Calu3 (cell line): ENCODE data around the gene SLC35F2. TPM values are rescaled to one million over a fixed set of nuclear protein-coding genes. Genes with fewer than 3 reads are reported as not detected.
A peak's percentile ranks its signal among the peaks of the same experiment; 100 is the strongest.
"Not testable (repeated sequence)": the region's sequence is repeated elsewhere in the genome, so short reads cannot be mapped to it uniquely, and the experiment has no call there.

ENCODE experiments used
- BruUV-seq: library from RNA; stranded (reverse); fragments of 400-500 nt; replicated peaks from 2 replicates; lab custom pipeline; 2021; lab: Mats Ljungman, UMichigan
- CTCF ChIA-PET: fragments of 300-600 bp; sonication (Branson Sonifier 250); formaldehyde crosslinking; loops from one replicate; lab custom pipeline; 2022; ENCODE audit warnings: antibody characterized with exemption; lab: Charles Lee
- DNase-seq: peaks from one replicate; pipeline ENCODE4 v3.0.0; 2022
- H3K27ac Mint-ChIP-seq: one replicate; pipeline ENCODE4 v1.8.0; 2022; ENCODE audit warnings: mixed read lengths; ENCODE audit not compliant: unreplicated experiment
- H3K27me3 Mint-ChIP-seq: one replicate; pipeline ENCODE4 v1.8.0; 2022; ENCODE audit warnings: mixed read lengths; ENCODE audit not compliant: unreplicated experiment
- H3K36me3 Mint-ChIP-seq: one replicate; pipeline ENCODE4 v1.8.0; 2022; ENCODE audit warnings: mild to moderate bottlenecking, moderate library complexity, mixed read lengths; ENCODE audit not compliant: insufficient read depth, unreplicated experiment
- H3K4me1 Mint-ChIP-seq: one replicate; pipeline ENCODE4 v1.8.0; 2022; ENCODE audit warnings: mild to moderate bottlenecking, low read depth, mixed read lengths; ENCODE audit not compliant: unreplicated experiment
- H3K4me3 Mint-ChIP-seq: one replicate; pipeline ENCODE4 v1.8.0; 2022; ENCODE audit warnings: mild to moderate bottlenecking, low read depth, moderate library complexity, mixed read lengths; ENCODE audit not compliant: unreplicated experiment
- H3K9me3 Mint-ChIP-seq: one replicate; pipeline ENCODE4 v1.8.0; 2022; ENCODE audit warnings: low read depth, mixed read lengths; ENCODE audit not compliant: unreplicated experiment
- CTCF ChIP-seq: fragments of 200-600 bp; IDR thresholded peaks from one replicate; pipeline ENCODE4 v1.8.0; 2022; ENCODE audit warnings: antibody characterized with exemption; ENCODE audit not compliant: unreplicated experiment
- intact Hi-C: fragments of 100-400 bp; cut with micrococcal nuclease; formaldehyde crosslinking; loops from one replicate; pipeline ENCODE4 v1.10.0; 2022; ENCODE audit not compliant: unreplicated experiment
- total RNA-seq: library from RNA; stranded (reverse); gene quantifications from 2 replicates; pipeline ENCODE4 v1.2.3, GENCODE V29; 2022

The SLC35F2 gene
- total RNA-seq, 1 experiment from 2014 or later, result 34.5 TPM

GRCh38 chr11:107840129-107840484 is 18.5 kb downstream of the SLC35F2 start:
- BruUV-seq, result TSS peak; percentile 76
- intact Hi-C loops, result loop anchor here (2.0 to 5.0 kb wide), 2 partner anchors 19 to 38 kb away; partner anchors contain the start of gene SLC35F2
- TF ChIP-seq CTCF, result no peak

GRCh38 chr11:107836851-107837250 is 21.7 kb downstream of the SLC35F2 start:
- intact Hi-C loops, result no loop called here
- H3K27me3 Mint-ChIP-seq, result no peaks in the 10 kb centered on the region
- H3K9me3 Mint-ChIP-seq, result no peaks in the 10 kb centered on the region
- H3K4me3 Mint-ChIP-seq, result no peak overlapping the region
- H3K4me1 Mint-ChIP-seq, result peaks cover 48% of the 10 kb centered on the region
- peaks cover 9% of the 10 kb centered on the region for H3K36me3 Mint-ChIP-seq
- DNase-seq, result no peak
- TF ChIP-seq CTCF, result no peak
- CTCF ChIA-PET, result no interaction called here
- no TSS peak for BruUV-seq
- H3K27ac Mint-ChIP-seq, result no peak overlapping the region

More at GRCh38 chr11:107840129-107840484, 18.5 kb downstream of the SLC35F2 start:
- H3K27ac Mint-ChIP-seq, result peak overlapping the region; percentile 85
- peak; percentile 10 for DNase-seq
- H3K9me3 Mint-ChIP-seq, result no peaks in the 10 kb centered on the region
- H3K4me3 Mint-ChIP-seq, result peak overlapping the region; percentile 59
- CTCF ChIA-PET, result interaction anchor here (0.8 to 2.1 kb wide), 2 partner anchors 9 to 10 kb away, joined by 3 to 9 read pairs; no protein-coding TSS in a partner anchor
- H3K36me3 Mint-ChIP-seq, result peaks cover 9% of the 10 kb centered on the region
- peaks cover 43% of the 10 kb centered on the region for H3K4me1 Mint-ChIP-seq
- H3K27me3 Mint-ChIP-seq, result no peaks in the 10 kb centered on the region

GRCh38 chr11:107834995-107835394 is 23.6 kb downstream of the SLC35F2 start:
- peak overlapping the region; percentile 19 for H3K4me3 Mint-ChIP-seq
- H3K27ac Mint-ChIP-seq, result no peak overlapping the region
- intact Hi-C loops, result no loop called here
- H3K27me3 Mint-ChIP-seq, result no peaks in the 10 kb centered on the region
- DNase-seq, result peak; percentile 15
- no peaks in the 10 kb centered on the region for H3K9me3 Mint-ChIP-seq
- CTCF ChIA-PET, result no interaction called here
- H3K36me3 Mint-ChIP-seq, result no peaks in the 10 kb centered on the region
- BruUV-seq, result no TSS peak
- no peak for TF ChIP-seq CTCF
- peaks cover 47% of the 10 kb centered on the region for H3K4me1 Mint-ChIP-seq

GRCh38 chr11:107833926-107834325 is 24.7 kb downstream of the SLC35F2 start:
- H3K9me3 Mint-ChIP-seq, H3K27me3 Mint-ChIP-seq, intact Hi-C loops, BruUV-seq, CTCF ChIA-PET, H3K4me3 Mint-ChIP-seq, DNase-seq, H3K36me3 Mint-ChIP-seq: not testable (repeated sequence)
- Mint-ChIP-seq H3K4me1 (peaks cover 43% of the 10 kb centered on the region), H3K27ac (peak overlapping the region; percentile 4)

- Mint-ChIP-seq H3K36me3 (no peaks in the 10 kb centered on the region), H3K27ac (peak overlapping the region; percentile 62)
Measured at GRCh38 chr11:107830915-107831540, 27.6 kb downstream of the SLC35F2 start.

More at GRCh38 chr11:107830915-107831540, 27.6 kb downstream of the SLC35F2 start:
- CTCF ChIA-PET, result interaction anchor here (0.5 to 1.9 kb wide), 4 partner anchors 9 to 286 kb away, joined by 3 to 9 read pairs (median 4); no protein-coding TSS in a partner anchor
- peak; percentile 20 for DNase-seq
- Mint-ChIP-seq H3K27me3 (no peaks in the 10 kb centered on the region), H3K9me3 (no peaks in the 10 kb centered on the region), H3K4me1 (peaks cover 36% of the 10 kb centered on the region), H3K4me3 (no peak overlapping the region)
- intact Hi-C loops, result no loop called here
- TF ChIP-seq CTCF, result no peak
- BruUV-seq, result no TSS peak
